HG03565 (cell line): Measurements from ENCODE around the gene SCO1.
"Not testable (repeated sequence)": the region's sequence is repeated elsewhere in the genome, so short reads cannot be mapped to it uniquely, and the experiment has no call there.

Source experiments
- ATAC-seq: cut with Tn5 transposase; IDR thresholded peaks from one replicate; pipeline ENCODE4 v1.9.1; 2021; ENCODE audit warnings: mild to moderate bottlenecking, moderate library complexity; ENCODE audit not compliant: unreplicated experiment

Gene SCO1

GRCh38 chr17:10697092-10698081 is at the start of gene SCO1, which contains the start of gene ADPRM:
SCO1 (minus strand) TSS chr17:10697533; CDS start chr17:10697507, 26 bp downstream.
ADPRM (plus strand) TSS chr17:10697594; CDS start chr17:10704927, 7,333 bp downstream.
- ATAC-seq = peak; percentile 95

- ATAC-seq = no peak
Observed at GRCh38 chr17:10745231-10745630, 47.9 kb upstream of the SCO1 start.

GRCh38 chr17:10744501-10745000 is 47.2 kb upstream of the SCO1 start:
- no peak for ATAC-seq

GRCh38 chr17:10743316-10744009 is 46.1 kb upstream of the SCO1 start:
- no peak for ATAC-seq

- ATAC-seq = no peak
Observed at GRCh38 chr17:10742431-10742830, 45.1 kb upstream of the SCO1 start.

- ATAC-seq = no peak
Observed at GRCh38 chr17:10741416-10742135, 44.2 kb upstream of the SCO1 start.

- ATAC-seq = no peak
Observed at GRCh38 chr17:10739386-10739785, 42.1 kb upstream of the SCO1 start.

- ATAC-seq = no peak
Observed at GRCh38 chr17:10738521-10739258, 41.4 kb upstream of the SCO1 start.

- no peak for ATAC-seq
Observed at GRCh38 chr17:10737736-10738135, 40.4 kb upstream of the SCO1 start.

GRCh38 chr17:10737168-10737622 is 39.9 kb upstream of the SCO1 start:
- ATAC-seq = no peak

GRCh38 chr17:10735821-10736220 is 38.5 kb upstream of the SCO1 start:
- ATAC-seq = no peak

GRCh38 chr17:10735251-10735650 is 37.9 kb upstream of the SCO1 start:
- no peak for ATAC-seq

- ATAC-seq = no peak
Observed at GRCh38 chr17:10733666-10734065, 36.3 kb upstream of the SCO1 start.

GRCh38 chr17:10732121-10732520 is 34.8 kb upstream of the SCO1 start:
- not testable (repeated sequence) for ATAC-seq

GRCh38 chr17:10731408-10731879 is 34.1 kb upstream of the SCO1 start:
- no peak for ATAC-seq

- not testable (repeated sequence) for ATAC-seq
Observed at GRCh38 chr17:10730247-10730646, 32.9 kb upstream of the SCO1 start.

- peak; percentile 60 for ATAC-seq
Observed at GRCh38 chr17:10729334-10730193, 32.2 kb upstream of the SCO1 start, which contains the start of gene TMEM220. TMEM220 (minus strand) TSS chr17:10730023; CDS start chr17:10729851, 172 bp downstream.

- ATAC-seq = no peak
Observed at GRCh38 chr17:10728331-10728892, 31.1 kb upstream of the SCO1 start.

- no peak for ATAC-seq
Observed at GRCh38 chr17:10727192-10727591, 29.9 kb upstream of the SCO1 start.
